Measurements from ENCODE around the gene HMX1. TPM values are rescaled to one million over a fixed set of nuclear protein-coding genes. Genes with fewer than 3 reads are reported as not detected.

Gene HMX1
- total and polyA plus RNA-seq, 4 donors, result 0.69 to 5.5 (median 3.9) TPM

DNA sequence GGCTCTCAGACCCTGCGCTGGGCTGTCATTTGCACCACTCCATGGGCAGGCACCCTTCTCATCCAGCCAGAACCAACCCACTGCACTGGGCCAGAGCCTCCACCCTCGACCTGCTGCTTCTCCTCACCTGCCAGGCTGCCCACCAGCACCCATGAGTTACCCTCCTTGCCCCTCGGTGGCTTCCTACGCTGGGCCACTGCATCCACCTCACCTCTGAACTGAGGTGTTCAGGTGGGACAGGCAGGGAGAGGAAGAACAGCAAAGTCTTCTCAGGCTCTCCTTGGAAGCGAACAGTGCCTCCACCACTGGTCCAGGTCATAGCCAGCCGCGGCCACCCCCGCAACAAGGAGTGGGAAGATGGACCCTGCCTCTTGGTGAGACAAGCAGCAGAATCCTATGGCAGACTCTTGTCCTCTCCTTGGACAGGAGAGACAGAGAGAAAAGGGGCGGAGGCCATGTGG, 32.4 kb upstream of the HMX1 start:
- DNase-seq (ENCODE audit: low read depth in 4 of 6, low spot score in 6 of 6), result no peak
- no peaks in the 10 kb centered on the region for H3K36me3 ChIP-seq (ENCODE audit: control insufficient read depth, insufficient read depth, low read length)
- no peak overlapping the region for H3K27ac ChIP-seq (ENCODE audit: low read depth, low read length)
- H3K4me3 ChIP-seq (ENCODE audit: low read depth, low read length), result no peak overlapping the region
- peaks cover 7% of the 10 kb centered on the region for H3K4me1 ChIP-seq (ENCODE audit: control insufficient read depth, insufficient read depth, low read length)
- H3K9me3 ChIP-seq (ENCODE audit: control insufficient read depth, insufficient read depth, low read length), result peaks cover 2% of the 10 kb centered on the region
- WGBS (ENCODE audit: insufficient coverage), result 94% methylated on average over 8 of the region's 9 CpGs
- H3K27me3 ChIP-seq (ENCODE audit: control insufficient read depth, insufficient read depth, low read length), result no peaks in the 10 kb centered on the region

DNA sequence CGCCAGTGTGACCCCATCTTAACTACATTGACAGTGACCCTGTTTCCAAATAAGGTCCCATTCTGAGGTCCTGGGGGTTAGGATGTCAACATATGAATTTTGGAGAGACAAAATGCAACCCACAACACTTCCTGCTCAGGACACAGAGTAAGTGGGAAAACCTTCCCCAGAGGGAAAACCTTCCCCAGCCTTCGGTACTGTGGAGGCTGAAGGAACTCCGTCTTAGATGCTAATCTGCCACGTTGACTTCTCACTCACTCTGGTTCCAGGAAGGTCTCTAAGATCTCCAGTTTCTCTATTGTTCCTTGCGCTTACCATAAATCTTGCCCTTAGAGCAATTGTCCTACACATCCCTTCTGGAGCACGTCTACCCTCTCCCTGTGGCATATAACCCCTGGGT, 29.7 kb upstream of the HMX1 start:
- Histone ChIP-seq H3K9me3 (ENCODE audit: control insufficient read depth, insufficient read depth, low read length) (peaks cover 2% of the 10 kb centered on the region), H3K27me3 (ENCODE audit: control insufficient read depth, insufficient read depth, low read length) (peaks cover 15% of the 10 kb centered on the region), H3K4me3 (ENCODE audit: low read depth, low read length) (no peak overlapping the region), H3K36me3 (ENCODE audit: control insufficient read depth, insufficient read depth, low read length) (no peaks in the 10 kb centered on the region), H3K27ac (ENCODE audit: low read depth, low read length) (no peak overlapping the region), H3K4me1 (ENCODE audit: control insufficient read depth, insufficient read depth, low read length) (peaks cover 11% of the 10 kb centered on the region)
- no peak for DNase-seq (ENCODE audit: low read depth in 4 of 6, low spot score in 6 of 6)
- WGBS (ENCODE audit: insufficient coverage), result 86% methylated on average over 5 of the region's 6 CpGs

DNA sequence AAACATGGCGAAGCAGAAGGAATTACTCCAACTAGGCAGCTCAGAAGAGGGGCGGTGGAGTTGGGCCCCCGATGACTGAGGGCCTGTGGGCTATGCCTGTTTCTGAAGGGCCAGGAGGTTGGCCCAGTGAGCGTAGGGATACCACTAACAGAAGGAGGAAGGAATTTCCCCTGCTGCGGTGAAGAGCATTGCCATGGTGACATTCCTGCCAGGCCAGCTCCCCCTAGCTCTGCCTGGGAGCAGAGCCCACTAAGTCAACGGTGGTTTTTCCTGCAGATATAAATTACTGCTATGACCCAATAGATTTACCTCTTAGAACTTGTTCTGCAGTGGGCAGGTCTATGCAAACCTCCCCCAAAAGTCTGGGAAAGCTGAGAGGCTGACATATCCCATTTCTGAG, 28.9 kb upstream of the HMX1 start:
- Histone ChIP-seq H3K4me1 (ENCODE audit: control insufficient read depth, insufficient read depth, low read length) (peaks cover 11% of the 10 kb centered on the region), H3K27me3 (ENCODE audit: control insufficient read depth, insufficient read depth, low read length) (peaks cover 22% of the 10 kb centered on the region), H3K27ac (ENCODE audit: low read depth, low read length) (no peak overlapping the region), H3K4me3 (ENCODE audit: low read depth, low read length) (no peak overlapping the region), H3K36me3 (ENCODE audit: control insufficient read depth, insufficient read depth, low read length) (no peaks in the 10 kb centered on the region), H3K9me3 (ENCODE audit: control insufficient read depth, insufficient read depth, low read length) (peaks cover 2% of the 10 kb centered on the region)
- WGBS (ENCODE audit: insufficient coverage), result 83% methylated on average over 4 of the region's 6 CpGs
- no peak for DNase-seq (ENCODE audit: low read depth in 4 of 6, low spot score in 6 of 6)

DNA sequence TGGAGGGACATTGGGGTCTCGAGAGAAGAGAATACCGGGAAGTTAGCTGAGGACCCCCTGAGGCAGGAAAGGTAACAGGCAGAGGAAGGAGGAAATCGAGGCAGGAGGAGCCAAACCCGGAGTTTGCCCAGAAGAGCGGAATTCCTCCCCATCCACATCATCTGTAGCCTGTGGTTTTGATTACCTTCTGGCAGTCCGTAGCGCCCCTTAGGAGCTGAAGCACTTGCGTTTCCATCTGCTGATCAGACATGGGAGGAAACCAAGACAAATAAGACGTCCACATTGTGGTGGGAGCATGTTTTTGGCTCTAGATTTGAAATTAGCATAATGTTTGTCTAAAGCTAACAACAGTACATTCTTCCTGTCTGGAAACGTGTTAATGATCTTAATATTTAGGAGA, 26.8 kb upstream of the HMX1 start:
- Histone ChIP-seq H3K4me1 (ENCODE audit: control insufficient read depth, insufficient read depth, low read length) (peaks cover 19% of the 10 kb centered on the region), H3K9me3 (ENCODE audit: control insufficient read depth, insufficient read depth, low read length) (peaks cover 2% of the 10 kb centered on the region), H3K27ac (ENCODE audit: low read depth, low read length) (no peak overlapping the region), H3K36me3 (ENCODE audit: control insufficient read depth, insufficient read depth, low read length) (no peaks in the 10 kb centered on the region), H3K27me3 (ENCODE audit: control insufficient read depth, insufficient read depth, low read length) (peaks cover 42% of the 10 kb centered on the region), H3K4me3 (ENCODE audit: low read depth, low read length) (no peak overlapping the region)
- 68% methylated on average over 2 of the region's 10 CpGs for WGBS (ENCODE audit: insufficient coverage)
- DNase-seq (ENCODE audit: low read depth in 4 of 6, low spot score in 6 of 6), result peak in 2 of 6 donors; percentile 41 to 54

DNA sequence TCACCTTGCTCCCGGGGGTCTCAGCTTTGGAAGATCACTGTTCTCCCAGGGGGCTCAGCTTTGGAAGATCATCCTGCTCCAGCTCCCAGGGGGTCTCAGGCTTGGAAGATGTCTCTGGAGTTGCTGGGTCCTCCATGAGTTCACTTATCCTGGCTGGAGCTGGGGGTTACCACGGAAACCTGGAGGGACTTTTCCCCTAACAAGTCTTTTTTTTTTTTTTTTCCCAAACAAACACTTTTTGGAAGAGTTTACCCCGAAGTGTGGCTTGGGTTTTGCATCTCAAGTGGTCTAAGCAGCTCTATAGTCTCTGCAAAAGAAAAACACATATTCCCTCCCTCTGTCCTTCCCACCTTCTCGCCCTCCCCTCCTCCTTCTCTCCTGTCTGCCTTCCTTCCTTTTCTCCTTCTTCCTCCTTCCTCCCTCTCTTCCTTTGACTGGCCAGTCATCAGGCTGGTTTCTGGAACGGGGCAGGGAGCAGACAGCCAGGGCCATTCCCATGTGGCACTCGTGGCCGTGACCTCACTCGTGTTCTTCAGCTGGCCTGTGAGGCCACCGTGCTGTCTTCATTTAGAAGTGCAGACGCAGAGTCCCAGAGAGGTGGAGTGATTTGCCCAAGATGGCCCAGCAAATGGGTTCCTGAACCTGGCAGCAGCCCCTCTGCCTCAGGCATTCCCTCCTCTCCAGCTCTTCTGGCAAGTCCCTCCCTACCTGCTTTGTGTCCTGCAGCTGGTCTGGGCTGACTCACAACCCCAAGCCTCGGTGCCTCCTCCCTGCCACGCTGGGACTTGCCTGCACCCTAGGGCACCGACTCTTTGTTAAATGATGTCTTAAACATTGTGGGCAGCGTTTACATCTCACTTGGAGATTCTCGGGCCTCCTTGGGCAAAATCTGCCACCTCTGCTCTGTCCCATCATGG, 25.9 kb upstream of the HMX1 start:
- no peak for DNase-seq (ENCODE audit: low read depth in 4 of 6, low spot score in 6 of 6)
- H3K27me3 ChIP-seq (ENCODE audit: control insufficient read depth, insufficient read depth, low read length), result peaks cover 52% of the 10 kb centered on the region

DNA sequence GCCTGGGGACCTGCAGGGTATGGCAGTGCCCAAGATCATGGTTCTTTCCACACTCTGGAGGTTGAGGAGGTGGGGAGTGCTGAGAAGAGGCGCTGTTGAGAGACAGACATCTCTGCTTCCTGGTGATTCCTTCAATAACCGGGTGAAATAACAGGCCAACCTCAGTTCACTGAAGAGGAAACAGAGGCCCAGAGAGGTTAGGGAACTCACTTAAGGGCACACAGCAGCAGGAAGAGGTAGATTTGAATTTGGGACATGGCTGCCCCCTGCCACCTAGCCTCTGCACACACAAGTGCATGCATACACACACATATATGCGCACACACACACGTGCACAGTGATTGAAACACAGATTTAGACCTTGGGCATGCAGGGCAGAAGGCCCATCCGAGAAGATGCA, 24.9 kb upstream of the HMX1 start:
- WGBS (ENCODE audit: insufficient coverage), result 44% methylated on average over 5 of the region's 5 CpGs
- H3K9me3 ChIP-seq (ENCODE audit: control insufficient read depth, insufficient read depth, low read length), result peaks cover 2% of the 10 kb centered on the region
- H3K27me3 ChIP-seq (ENCODE audit: control insufficient read depth, insufficient read depth, low read length), result peaks cover 60% of the 10 kb centered on the region

More for the DNA sequence above, 25.9 kb upstream of the HMX1 start:
- Histone ChIP-seq H3K36me3 (ENCODE audit: control insufficient read depth, insufficient read depth, low read length) (no peaks in the 10 kb centered on the region), H3K27ac (ENCODE audit: low read depth, low read length) (no peak overlapping the region), H3K4me3 (ENCODE audit: low read depth, low read length) (no peak overlapping the region), H3K9me3 (ENCODE audit: control insufficient read depth, insufficient read depth, low read length) (peaks cover 2% of the 10 kb centered on the region), H3K4me1 (ENCODE audit: control insufficient read depth, insufficient read depth, low read length) (peaks cover 28% of the 10 kb centered on the region)
- 41% methylated on average over 14 of the region's 15 CpGs for WGBS (ENCODE audit: insufficient coverage)

DNA sequence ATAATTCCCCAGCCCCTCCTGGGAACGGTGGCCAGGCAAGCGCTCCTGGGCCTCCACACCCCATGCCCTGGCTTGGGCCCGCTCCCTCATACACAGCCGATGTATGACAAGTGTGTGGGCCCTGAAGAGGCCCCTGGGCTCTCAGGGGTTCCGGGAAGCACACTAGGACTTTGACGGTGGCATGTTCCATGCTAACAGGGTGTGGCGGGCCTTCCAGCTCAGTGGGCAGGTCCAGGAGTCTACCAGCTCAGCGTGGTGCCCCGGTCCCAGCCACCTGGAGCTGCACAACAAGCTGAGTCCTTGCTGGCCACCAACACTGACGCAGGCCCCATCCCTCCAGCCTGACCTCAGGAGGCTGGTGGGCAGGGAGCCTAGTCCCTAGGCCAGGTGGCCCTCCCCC, 24.4 kb upstream of the HMX1 start:
- WGBS (ENCODE audit: insufficient coverage), result 86% methylated on average over 9 of the region's 10 CpGs

More for the DNA sequence above, 24.9 kb upstream of the HMX1 start:
- Histone ChIP-seq H3K27ac (ENCODE audit: low read depth, low read length) (no peak overlapping the region), H3K4me1 (ENCODE audit: control insufficient read depth, insufficient read depth, low read length) (peaks cover 36% of the 10 kb centered on the region), H3K4me3 (ENCODE audit: low read depth, low read length) (no peak overlapping the region), H3K36me3 (ENCODE audit: control insufficient read depth, insufficient read depth, low read length) (no peaks in the 10 kb centered on the region)
- DNase-seq (ENCODE audit: low read depth in 4 of 6, low spot score in 6 of 6), result no peak

DNA sequence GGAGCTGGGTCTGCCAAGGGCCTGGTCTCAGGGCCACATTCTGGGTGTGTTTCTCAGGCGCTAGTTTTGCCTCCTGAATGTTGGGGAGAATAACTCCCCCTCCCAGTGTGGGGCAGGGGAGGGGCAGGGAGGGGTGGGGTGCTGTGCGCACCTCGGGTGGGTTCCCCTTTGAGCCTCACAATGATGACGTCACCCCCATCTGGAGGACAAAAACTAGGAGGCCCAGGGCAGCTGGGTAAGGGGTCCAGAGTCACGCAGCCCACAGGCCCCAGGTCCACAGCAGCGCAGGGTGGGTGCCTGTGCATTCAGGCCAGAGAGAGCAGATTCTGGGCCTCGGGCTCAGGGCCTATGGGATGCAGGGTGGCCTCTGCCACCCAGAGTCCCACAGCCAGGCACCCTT, 23.7 kb upstream of the HMX1 start:
- WGBS (ENCODE audit: insufficient coverage), result 74% methylated on average over 6 of the region's 7 CpGs
- DNase-seq (ENCODE audit: low read depth in 4 of 6, low spot score in 6 of 6), result no peak

More for the DNA sequence above, 24.4 kb upstream of the HMX1 start:
- Histone ChIP-seq H3K4me3 (ENCODE audit: low read depth, low read length) (no peak overlapping the region), H3K9me3 (ENCODE audit: control insufficient read depth, insufficient read depth, low read length) (no peaks in the 10 kb centered on the region), H3K4me1 (ENCODE audit: control insufficient read depth, insufficient read depth, low read length) (peaks cover 38% of the 10 kb centered on the region), H3K36me3 (ENCODE audit: control insufficient read depth, insufficient read depth, low read length) (no peaks in the 10 kb centered on the region), H3K27ac (ENCODE audit: low read depth, low read length) (no peak overlapping the region), H3K27me3 (ENCODE audit: control insufficient read depth, insufficient read depth, low read length) (peaks cover 64% of the 10 kb centered on the region)
- no peak for DNase-seq (ENCODE audit: low read depth in 4 of 6, low spot score in 6 of 6)

DNA sequence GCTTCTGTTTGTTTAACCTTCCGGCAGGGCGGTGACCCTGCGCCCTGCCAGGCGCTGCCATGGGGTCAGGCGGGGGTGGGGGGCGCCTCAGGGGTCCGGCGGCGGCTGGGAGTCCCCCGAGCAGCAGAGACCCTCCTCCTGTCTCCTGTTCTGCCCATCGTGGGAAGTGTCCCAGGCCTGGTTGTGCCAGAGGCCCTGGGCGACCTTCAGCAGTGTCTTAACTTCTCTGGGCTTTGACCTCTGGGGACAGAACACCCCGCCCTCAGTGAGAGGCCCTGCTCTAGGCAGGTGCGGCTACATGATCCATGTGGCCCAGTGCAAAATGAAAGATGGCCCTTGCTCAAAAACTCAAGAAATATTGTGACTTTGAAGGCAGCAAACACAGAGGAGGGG, 22.8 kb upstream of the HMX1 start:
- Histone ChIP-seq H3K9me3 (ENCODE audit: control insufficient read depth, insufficient read depth, low read length) (no peaks in the 10 kb centered on the region), H3K27me3 (ENCODE audit: control insufficient read depth, insufficient read depth, low read length) (peaks cover 81% of the 10 kb centered on the region), H3K27ac (ENCODE audit: low read depth, low read length) (no peak overlapping the region), H3K4me3 (ENCODE audit: low read depth, low read length) (no peak overlapping the region), H3K4me1 (ENCODE audit: control insufficient read depth, insufficient read depth, low read length) (peaks cover 38% of the 10 kb centered on the region), H3K36me3 (ENCODE audit: control insufficient read depth, insufficient read depth, low read length) (no peaks in the 10 kb centered on the region)
- 7% methylated on average over 14 of the region's 14 CpGs for WGBS (ENCODE audit: insufficient coverage)
- DNase-seq (ENCODE audit: low read depth in 4 of 6, low spot score in 6 of 6), result no peak

More for the DNA sequence above, 23.7 kb upstream of the HMX1 start:
- Histone ChIP-seq H3K4me1 (ENCODE audit: control insufficient read depth, insufficient read depth, low read length) (peaks cover 38% of the 10 kb centered on the region), H3K9me3 (ENCODE audit: control insufficient read depth, insufficient read depth, low read length) (no peaks in the 10 kb centered on the region), H3K36me3 (ENCODE audit: control insufficient read depth, insufficient read depth, low read length) (no peaks in the 10 kb centered on the region), H3K27me3 (ENCODE audit: control insufficient read depth, insufficient read depth, low read length) (peaks cover 72% of the 10 kb centered on the region), H3K27ac (ENCODE audit: low read depth, low read length) (no peak overlapping the region), H3K4me3 (ENCODE audit: low read depth, low read length) (no peak overlapping the region)

Measured in spinal cord (tissue), 10 donors.